GM19351 (cell line): ENCODE measurements around the gene PET117.
"Not testable (repeated sequence)": the region's sequence is repeated elsewhere in the genome, so short reads cannot be mapped to it uniquely, and the experiment has no call there.

Experiments used
- ATAC-seq: cut with Tn5 transposase; IDR thresholded peaks from one replicate; pipeline ENCODE4 v1.9.1; 2021; ENCODE audit warnings: mild to moderate bottlenecking, moderate library complexity; ENCODE audit not compliant: unreplicated experiment

PET117 gene

DNA sequence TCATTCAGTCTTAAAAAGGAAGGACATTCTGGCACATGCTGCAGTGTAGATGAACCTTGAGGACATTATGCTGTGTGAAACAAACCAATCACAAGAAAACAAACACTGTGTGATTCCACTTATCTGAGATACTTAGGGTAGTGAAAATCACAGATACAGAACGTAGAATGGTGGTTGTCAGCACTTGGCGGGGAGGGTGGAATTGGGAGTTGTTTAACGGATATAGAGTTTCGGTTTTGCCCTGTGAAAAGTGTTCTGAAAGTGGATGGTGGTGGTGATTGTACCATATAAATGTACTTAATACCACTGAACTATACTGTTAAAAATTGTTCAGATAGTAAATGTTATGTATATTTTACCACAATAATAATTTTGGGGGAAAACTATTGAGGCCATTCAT lies 18.4 kb downstream of the PET117 start:
- no peak for ATAC-seq

GRCh38 chr20:18164356-18164755 lies 26.7 kb downstream of the PET117 start:
- no peak for ATAC-seq

DNA sequence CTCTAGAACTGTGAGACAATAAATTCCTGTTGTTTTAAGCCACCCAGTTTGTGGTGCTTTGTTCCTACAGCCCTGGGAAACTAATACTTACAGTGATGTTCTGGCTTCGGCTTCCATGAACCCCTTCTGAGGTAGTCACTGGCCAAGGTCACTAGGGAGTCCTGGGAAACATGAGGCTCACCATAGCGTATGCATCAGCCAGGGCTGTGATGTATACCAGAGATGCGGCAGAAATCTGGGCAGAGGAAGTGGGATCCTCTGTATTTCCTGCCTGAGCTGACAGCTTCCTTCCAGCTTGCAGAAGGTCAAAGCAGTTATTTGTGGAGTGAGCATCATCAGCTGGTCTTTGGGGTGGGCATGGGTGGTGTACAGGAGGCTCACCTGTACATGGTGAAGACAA lies 27.9 kb downstream of the PET117 start:
- no peak for ATAC-seq

DNA sequence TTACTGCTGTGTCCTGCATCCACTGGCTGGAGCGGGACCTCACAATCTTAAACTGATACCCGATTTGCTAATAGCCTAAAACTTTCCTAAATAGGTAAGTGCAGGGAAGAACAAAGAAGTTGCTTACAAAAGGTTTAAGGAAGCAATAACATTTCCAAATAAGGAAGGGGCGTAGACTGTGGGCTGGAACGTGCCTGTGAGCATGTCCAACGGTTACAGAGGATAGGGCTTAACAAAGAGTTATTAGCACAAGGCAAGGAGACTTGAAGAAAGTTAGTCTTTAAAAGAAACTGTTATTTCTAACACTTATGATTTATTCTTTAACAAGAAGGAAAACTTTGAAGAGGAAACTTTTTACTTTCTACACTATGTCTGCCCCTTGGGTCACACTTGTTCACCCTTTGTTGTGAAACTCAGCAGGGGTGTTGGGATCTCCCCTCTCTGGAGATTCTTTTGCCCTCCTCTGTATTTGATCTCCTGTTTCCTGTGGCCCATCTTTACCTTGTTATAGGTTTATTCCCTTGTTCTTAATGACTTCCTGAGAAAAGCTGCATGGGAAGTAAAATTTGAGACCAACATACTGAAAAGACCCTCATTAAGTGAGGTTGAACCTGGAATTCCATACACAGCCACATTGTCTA lies 28.7 kb downstream of the PET117 start:
- no peak for ATAC-seq

GRCh38 chr20:18166950-18167349 lies 29.3 kb downstream of the PET117 start:
- ATAC-seq = no peak

DNA sequence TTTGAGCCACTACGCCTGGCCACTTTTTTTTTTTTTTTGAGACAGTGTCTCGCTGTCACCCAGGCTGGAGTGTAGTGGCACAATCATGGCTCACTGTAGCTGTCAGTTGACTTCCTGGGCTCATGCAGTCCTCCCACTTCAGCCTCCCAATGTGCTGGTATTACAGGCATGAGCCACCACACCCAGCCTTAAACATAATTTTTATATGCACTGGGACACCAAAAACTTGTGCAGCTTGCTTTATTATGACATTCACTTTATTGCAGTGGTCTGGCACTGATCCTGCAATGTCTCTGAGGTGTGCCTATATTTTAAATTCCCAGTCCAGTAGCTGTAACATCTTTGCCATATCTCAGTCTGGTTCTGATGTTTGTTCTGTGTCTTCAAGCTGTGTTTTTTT lies 34.7 kb downstream of the PET117 start:
- no peak for ATAC-seq

GRCh38 chr20:18174906-18175683 lies 37.4 kb downstream of the PET117 start:
- no peak for ATAC-seq

DNA sequence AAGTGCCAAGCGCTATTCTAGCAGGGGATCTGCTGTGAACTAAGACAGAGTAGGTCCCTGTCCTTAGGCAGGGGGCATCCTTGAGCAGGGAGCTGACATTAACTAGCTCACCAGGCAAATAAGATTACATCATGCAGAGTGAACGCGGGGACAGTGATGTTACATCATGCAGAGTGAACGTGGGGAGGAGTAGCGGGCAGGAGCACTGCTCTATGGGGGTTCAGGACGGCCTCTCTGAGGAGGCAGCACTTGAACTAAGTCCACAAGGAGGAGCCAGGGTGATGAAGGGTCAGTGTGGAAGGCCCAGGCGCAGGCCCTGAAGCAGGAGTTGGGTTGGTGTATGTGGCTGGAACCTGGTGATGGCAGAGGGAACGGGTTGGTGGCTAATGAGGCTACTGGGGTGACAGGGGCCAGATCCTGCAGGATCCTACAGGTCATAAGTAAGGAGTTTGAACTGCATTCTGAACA lies 38.7 kb downstream of the PET117 start:
- no peak for ATAC-seq

GRCh38 chr20:18180366-18180765 lies 42.7 kb downstream of the PET117 start:
- ATAC-seq = not testable (repeated sequence)

DNA sequence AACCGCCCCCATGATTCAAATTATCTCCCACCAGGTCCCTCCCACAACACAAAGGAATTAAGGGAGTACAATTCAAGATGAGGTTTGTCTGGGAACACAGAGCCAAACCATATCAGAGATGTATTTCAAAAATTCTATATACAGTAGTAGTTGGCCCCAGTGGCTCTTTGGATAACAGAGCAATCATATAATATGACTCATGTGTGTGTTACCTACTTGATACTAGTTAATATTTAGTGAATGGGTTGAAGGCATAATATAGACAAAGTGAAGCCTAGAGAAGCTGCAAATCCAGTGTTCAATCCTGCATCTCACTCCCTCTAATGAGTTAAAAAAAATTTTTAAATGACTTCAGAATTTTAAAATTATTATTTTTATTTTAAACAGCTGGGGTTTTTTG lies 43.2 kb downstream of the PET117 start:
- no peak for ATAC-seq

DNA sequence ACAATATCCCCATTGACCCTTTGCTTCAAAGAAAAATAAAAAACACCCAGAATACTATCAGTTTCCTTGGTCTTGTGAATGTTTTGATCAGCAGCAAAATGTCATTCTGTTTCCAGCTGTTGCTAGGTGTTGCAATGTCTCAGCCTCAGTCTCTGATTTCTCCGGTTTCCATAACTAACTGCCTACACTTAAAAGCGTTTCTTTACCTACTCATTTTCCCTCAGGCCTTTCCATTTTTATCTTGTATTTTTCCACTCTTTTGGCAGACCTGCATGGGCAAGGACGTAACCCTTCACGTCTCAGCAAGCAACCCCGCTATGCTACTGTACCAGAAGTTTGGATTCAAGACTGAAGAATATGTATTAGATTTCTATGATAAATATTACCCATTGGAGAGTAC lies 49.4 kb downstream of the PET117 start:
- no peak for ATAC-seq

DNA sequence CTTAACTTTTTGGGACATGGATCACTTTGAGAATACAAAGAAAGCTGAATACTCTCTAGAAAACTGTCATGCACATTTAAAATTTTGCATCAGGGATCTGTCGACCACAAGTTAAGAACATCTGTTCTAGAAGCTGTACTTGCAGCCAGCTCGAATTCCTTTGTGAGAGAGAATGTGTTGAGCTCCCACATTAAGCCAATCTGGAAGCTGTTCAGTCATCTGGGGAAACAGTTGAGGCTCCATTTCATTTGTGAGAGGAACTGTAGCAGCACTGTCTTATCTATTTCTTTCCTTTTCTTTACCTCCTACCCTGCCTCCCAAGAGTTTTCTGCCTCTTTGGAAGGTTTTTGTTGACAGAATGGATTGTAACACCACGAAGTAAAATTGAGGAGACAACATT lies 50.8 kb downstream of the PET117 start:
- ATAC-seq = no peak

DNA sequence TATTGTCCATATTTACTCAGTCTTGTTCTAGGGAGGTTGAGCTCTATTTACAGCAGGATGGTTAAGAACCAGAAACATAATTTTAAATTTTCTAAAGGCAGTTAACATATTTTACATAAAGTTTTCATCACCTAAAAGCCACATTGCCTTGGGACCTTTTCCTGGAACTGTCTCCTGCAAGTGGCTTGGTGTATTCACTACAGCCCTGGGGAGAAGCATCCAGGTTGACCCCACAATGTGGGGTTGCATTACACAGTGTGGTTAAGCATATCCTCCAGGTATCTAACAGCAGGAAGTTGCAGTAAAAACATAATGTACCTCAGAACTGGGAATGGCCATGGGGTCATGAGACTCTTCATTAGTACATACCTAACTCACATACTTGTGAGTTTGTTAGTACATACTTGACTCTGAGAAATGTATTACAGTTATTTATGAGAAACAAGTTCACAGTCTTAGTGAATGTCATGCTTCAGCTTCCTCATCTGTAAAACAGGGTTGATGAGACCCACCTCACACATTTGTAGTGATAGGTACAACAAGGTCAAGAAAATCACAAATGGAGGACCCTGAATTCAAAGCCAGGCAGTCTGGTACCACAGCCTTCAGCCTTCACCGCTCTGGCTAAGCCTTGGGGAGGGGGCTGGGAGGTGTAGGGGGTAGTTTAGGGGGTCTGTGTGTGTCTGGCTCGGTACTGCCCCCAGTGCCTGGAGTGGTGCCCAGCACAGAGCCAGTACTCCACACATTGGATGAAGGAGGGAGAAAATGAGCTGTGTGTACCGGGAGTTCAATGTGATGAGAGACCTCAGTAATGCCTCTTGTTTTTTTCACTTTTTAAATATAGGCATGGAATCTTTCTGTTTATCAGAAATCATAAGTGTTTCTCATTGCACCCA lies 52.9 kb downstream of the PET117 start:
- ATAC-seq = no peak

GRCh38 chr20:18191306-18191705 lies 53.6 kb downstream of the PET117 start:
- no peak for ATAC-seq
